Heart left ventricle (tissue), 16 donors: ENCODE results near the gene DGKZ. TPM values are rescaled to one million over a fixed set of nuclear protein-coding genes. Genes with fewer than 3 reads are reported as not detected.

Experiments used
- ATAC-seq, 4 donors: fragments of 200-7000 bp; cut with Tn5 transposase; one replicate each; pipeline ENCODE4 v1.9.1; 2020 to 2022; ENCODE audit warnings: moderate library complexity in 4 of 4, mild to moderate bottlenecking in 3 of 4, moderate number of reproducible peaks in 1 of 4
- DNase-seq, 5 donors: peaks; one replicate each; pipeline ENCODE4 v3.0.0-alpha.2; 2020
- H3K27ac ChIP-seq, 12 donors: fragments of 200-600 bp; sonication (generic) in 4 of 12; one replicate each; pipeline versions ENCODE4 v1.5.0 to v1.8.0; 2016 to 2022; ENCODE audit warnings: mild to moderate bottlenecking in 2 of 12
- H3K27me3 ChIP-seq, 9 donors: fragments of 200-600 bp; sonication (generic) in 2 of 9; one replicate each; pipeline versions ENCODE4 v1.5.1 to v1.8.0; 2016 to 2022; ENCODE audit warnings: mild to moderate bottlenecking in 3 of 9
- H3K36me3 ChIP-seq, 9 donors: fragments of 200-600 bp; sonication (generic) in 2 of 9; one replicate each; pipeline versions ENCODE4 v1.5.0 to v1.8.0; 2018 to 2022; ENCODE audit warnings: mild to moderate bottlenecking in 2 of 9
- H3K4me1 ChIP-seq, 12 donors: fragments of 200-600 bp; sonication (generic) in 4 of 12; one replicate each; pipeline versions ENCODE4 v1.5.0 to v1.8.0; 2016 to 2022; ENCODE audit warnings: mild to moderate bottlenecking in 3 of 12
- H3K4me3 ChIP-seq, 12 donors: fragments of 200-600 bp; sonication (generic) in 4 of 12; one replicate each; pipeline versions ENCODE4 v1.5.0 to v1.8.0; 2017 to 2022; ENCODE audit warnings: mild to moderate bottlenecking in 9 of 12, moderate library complexity in 4 of 12
- H3K9me3 ChIP-seq, 12 donors: fragments of 200-600 bp; sonication (generic) in 4 of 12; one replicate each; pipeline versions ENCODE4 v1.5.0 to v1.8.0; 2016 to 2022; ENCODE audit warnings: mild to moderate bottlenecking in 1 of 12
- POLR2A ChIP-seq, 2 donors: fragments of 450-650 bp; IDR thresholded peaks; one replicate each; pipeline ENCODE4 v1.6.1; 2017; ENCODE audit warnings: antibody characterized with exemption in 2 of 2, mild to moderate bottlenecking in 2 of 2, moderate library complexity in 2 of 2
- WGBS, 4 donors: extraction: QIAGEN DNeasy Blood & Tissue Kit in 2 of 4; methylation state at CpG; one replicate each; pipeline versions ENCODE4 v1.1.5 to v1.1.7; 2013 to 2018; 5-methylcytosine and 5-hydroxymethylcytosine counted together
- intact Hi-C, 10 donors: fragments of 100-400 bp; cut with DNase I; formaldehyde crosslinking; loops; one replicate each; pipeline versions ENCODE4 v1.11.1 to v1.14.2; 2022
- polyA plus RNA-seq, 2 donors: library from polyadenylated mRNA; stranded (reverse); fragments of 200-250 nt; gene quantifications; one replicate each; pipeline ENCODE4 v1.2.3, GENCODE V29; 2013
- total RNA-seq, 9 donors: library from RNA; depleted of rRNA in 2 of 9; stranded (reverse); fragments of >200 nt in 2 of 9; fragmentation: NEBNext Ultra II Directional in 3 of 9; extraction: Animal tissue kit (Norgen Biotek cat#: 25700) in 3 of 9; gene quantifications; one replicate each; pipeline versions ENCODE4 v1.1.0 to v1.2.4, GENCODE V29; 2016 to 2023
- TF ChIP-seq, protein P1 (sequence below), 12 donors: fragments of 200-600 bp; sonication (generic) in 4 of 12; IDR thresholded peaks; one replicate each; pipeline versions ENCODE4 v1.5.0 to v1.8.0; 2018 to 2022; ENCODE audit warnings: antibody characterized with exemption in 12 of 12, mild to moderate bottlenecking in 5 of 12
- donor health status: ischemic (EF 13 %, LVEDD 7.1; RV severe dilation, severe dysfunction).
- donor health status: healthy with polysubstance abuse.
- donor health status: DM: no; HTN: yes; CAD: no.
- donor health status: DM: no; HTN: no; CAD: no.
- donor health status: ischemic (EF 25% LVEDD 6.9; RV normal size, moderate dysfunction).
- donor health status: ischemic (EF 25% LVEDD 5.7; RV mildly dilated, moderate dysfunction).
- donor health status: healthy.
- donor health status: DM: yes; HTN: yes; CAD: no.
- donor health status: ischemic (EF 35%, LVEDD 5.7; RV mildly dilated, moderate dysfunction).
- donor health status: nonischemic (EF 11% LVEDD 7.7; RV severe dilation, severe dysfunction).
- donor health status: DM: yes; HTN: yes; CAD: no.
- donor health status: PGD.
- donor health status: ischemic (EF 29% LVEDD 5.4; RV normal size, mild dysfunction).
- donor health status: nonischemic (EF 23%, LVEDD 6.1; RV moderate dilation, normal function).

Gene DGKZ
- total and polyA plus RNA-seq, 11 donors, result 41.7 to 114 (median 59.5) TPM

DNA sequence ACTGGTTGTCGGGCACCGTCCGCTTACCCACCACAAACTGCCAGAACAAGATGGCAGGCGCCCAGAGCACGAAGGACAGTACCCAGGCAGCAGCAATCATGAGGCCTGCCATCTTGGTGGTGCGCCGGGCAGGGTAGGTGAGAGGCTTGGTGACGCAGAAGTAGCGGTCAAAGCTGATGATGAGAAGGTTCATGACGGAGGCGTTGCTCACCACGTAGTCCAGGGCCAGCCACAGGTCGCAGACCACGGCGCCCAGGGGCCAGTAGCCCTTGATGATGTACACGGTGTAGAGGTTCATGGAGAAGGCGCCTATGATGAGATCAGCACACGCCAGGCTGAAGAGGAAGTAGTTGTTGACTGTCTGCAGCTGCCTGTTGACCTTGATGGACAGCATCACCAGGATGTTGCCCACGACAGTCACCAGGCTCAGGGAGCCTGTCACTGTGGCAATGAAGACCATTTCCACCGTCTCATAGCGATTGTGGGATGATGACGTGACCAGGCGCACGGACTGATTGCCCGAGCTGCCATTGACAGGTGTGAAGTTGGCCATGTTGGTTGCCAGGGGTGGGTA, 38.8 kb downstream of the DGKZ start:
- Histone ChIP-seq H3K27ac (no peak overlapping the region), H3K4me1 (peaks cover 0 to 47% (median 26%) of the 10 kb centered on the region in 12 donors), H3K4me3 (no peak overlapping the region), H3K36me3 (no peaks in the 10 kb centered on the region), H3K27me3 (peaks cover 11 to 54% (median 18%) of the 10 kb centered on the region in 9 donors), H3K9me3 (no peaks in the 10 kb centered on the region)
- no peak for DNase-seq
- WGBS, 4 donors, result 92 to 98% (median 96%) methylated on average over 19 to 25 of the region's 25 CpGs
- no peak for TF ChIP-seq POLR2A (IDR thresholded peaks at IDR 0.05)
- TF ChIP-seq, protein P1, sequence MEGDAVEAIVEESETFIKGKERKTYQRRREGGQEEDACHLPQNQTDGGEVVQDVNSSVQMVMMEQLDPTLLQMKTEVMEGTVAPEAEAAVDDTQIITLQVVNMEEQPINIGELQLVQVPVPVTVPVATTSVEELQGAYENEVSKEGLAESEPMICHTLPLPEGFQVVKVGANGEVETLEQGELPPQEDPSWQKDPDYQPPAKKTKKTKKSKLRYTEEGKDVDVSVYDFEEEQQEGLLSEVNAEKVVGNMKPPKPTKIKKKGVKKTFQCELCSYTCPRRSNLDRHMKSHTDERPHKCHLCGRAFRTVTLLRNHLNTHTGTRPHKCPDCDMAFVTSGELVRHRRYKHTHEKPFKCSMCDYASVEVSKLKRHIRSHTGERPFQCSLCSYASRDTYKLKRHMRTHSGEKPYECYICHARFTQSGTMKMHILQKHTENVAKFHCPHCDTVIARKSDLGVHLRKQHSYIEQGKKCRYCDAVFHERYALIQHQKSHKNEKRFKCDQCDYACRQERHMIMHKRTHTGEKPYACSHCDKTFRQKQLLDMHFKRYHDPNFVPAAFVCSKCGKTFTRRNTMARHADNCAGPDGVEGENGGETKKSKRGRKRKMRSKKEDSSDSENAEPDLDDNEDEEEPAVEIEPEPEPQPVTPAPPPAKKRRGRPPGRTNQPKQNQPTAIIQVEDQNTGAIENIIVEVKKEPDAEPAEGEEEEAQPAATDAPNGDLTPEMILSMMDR (IDR thresholded peaks at IDR 0.05), result no peak
- intact Hi-C loops, result loop anchor here in 7 of 10 donors (5.0 to 10.0 kb wide), 4 partner anchors 141 to 231 kb away; partner anchors contain the start of genes ATG13 (in 4 of the 7) and HARBI1 (in 4 of the 7)
- no peak for ATAC-seq

DNA sequence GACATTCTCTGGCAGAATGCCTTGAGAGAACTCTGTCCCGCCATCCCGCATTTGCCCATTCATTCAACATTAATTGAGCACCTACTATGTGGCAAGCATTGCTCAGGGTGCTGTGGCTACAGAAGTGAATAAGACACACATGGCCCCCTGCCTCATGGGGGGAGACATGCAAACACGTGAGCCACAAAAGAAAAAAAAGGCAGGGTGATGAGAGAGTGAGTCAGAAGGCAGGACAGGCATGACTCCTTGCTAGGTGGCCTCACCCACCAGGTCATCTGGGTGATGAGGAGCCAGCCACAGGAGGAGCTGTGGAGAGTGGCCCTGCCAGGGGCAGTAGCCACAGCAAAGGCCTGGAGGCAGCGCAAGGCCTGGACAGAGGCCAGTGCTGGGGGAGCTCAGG, 39.4 kb downstream of the DGKZ start:
- DNase-seq, result no peak
- no peak for ATAC-seq
- no peaks in the 10 kb centered on the region for H3K9me3 ChIP-seq
- TF ChIP-seq POLR2A (IDR thresholded peaks at IDR 0.05), result no peak
- TF ChIP-seq, protein P1 (IDR thresholded peaks at IDR 0.05), result no peak
- H3K27me3 ChIP-seq, result peaks cover 11 to 58% (median 22%) of the 10 kb centered on the region in 9 donors
- H3K4me3 ChIP-seq, result no peak overlapping the region
- peaks cover 0 to 50% (median 26%) of the 10 kb centered on the region in 12 donors for H3K4me1 ChIP-seq
- H3K36me3 ChIP-seq, result no peaks in the 10 kb centered on the region
- intact Hi-C loops, result loop anchor here in 7 of 10 donors (5.0 to 10.0 kb wide), 4 partner anchors 141 to 231 kb away; partner anchors contain the start of genes ATG13 (in 4 of the 7) and HARBI1 (in 4 of the 7)
- WGBS, 4 donors, result 90 to 93% (median 92%) methylated on average over 4 of the region's 4 CpGs
- H3K27ac ChIP-seq, result no peak overlapping the region

DNA sequence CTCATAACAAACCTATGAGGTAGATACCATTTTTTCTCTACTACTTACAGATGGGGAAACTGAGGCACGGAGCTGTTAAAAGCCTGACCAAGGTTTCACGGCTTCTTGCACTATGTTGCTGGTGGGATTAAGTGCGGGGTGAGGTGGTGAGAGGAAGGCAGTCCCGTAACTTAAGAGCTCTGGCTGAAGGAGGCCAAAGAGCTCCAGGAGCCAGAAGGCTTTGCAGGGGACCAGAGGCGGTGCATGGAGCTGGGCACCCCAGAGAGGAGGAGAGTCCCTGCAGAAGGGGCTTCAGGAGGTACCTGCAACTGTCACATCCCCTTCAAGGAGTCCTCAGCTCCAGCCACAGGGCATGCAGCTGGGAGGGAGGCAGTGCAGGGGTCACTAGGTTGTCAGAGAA, 40.2 kb downstream of the DGKZ start:
- WGBS, 4 donors, result 79 to 82% (median 80%) methylated on average over 5 of the region's 5 CpGs
- Histone ChIP-seq H3K4me1 (peaks cover 0 to 49% (median 24%) of the 10 kb centered on the region in 12 donors), H3K36me3 (no peaks in the 10 kb centered on the region), H3K27ac (no peak overlapping the region), H3K9me3 (no peaks in the 10 kb centered on the region), H3K27me3 (peaks cover 11 to 58% (median 27%) of the 10 kb centered on the region in 9 donors), H3K4me3 (no peak overlapping the region)
- ATAC-seq (no peak), DNase-seq (no peak)
- intact Hi-C loops, result loop anchor here in 7 of 10 donors (5.0 to 10.0 kb wide), 4 partner anchors 140 to 230 kb away; partner anchors contain the start of genes ATG13 (in 4 of the 7) and HARBI1 (in 4 of the 7)
- no peak for TF ChIP-seq POLR2A (IDR thresholded peaks at IDR 0.05)
- TF ChIP-seq, protein P1 (IDR thresholded peaks at IDR 0.05), result no peak

DNA sequence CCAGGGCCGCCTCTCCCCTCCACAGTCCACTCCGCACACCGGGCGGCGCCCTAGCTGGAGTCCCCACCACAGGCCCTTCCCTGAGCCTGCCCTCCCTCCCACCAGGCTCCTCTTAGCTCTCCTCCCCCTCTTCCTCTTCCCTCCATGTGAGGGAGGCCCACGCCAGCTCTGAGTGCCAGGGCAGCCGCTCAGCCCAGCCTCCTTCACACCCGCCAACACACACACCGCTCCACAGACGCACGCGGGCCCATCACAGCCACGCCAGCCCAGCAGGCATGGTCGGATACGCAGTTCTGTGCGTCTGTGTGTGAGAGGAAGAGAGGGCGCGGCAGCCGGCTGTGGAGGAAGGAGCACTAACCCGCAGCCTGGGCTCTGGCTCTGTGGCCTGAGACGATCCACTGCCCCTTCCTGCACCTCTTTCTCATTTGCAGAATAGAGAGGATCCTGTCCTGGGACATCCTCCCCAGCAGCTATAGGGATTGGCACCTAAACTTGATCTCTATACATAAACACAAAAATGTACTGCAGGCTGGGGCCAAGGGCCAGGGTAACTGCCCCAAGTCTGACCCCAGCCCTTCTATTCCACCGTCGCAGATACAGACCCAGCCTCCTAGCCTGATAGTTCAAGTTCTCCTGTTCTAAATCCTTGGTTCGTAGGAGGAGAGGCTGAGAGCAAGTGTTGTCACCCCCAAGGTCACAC, 40.8 kb downstream of the DGKZ start:
- no peak for DNase-seq
- Histone ChIP-seq H3K27ac (no peak overlapping the region), H3K36me3 (no peaks in the 10 kb centered on the region), H3K4me1 (peaks cover 0 to 50% (median 26%) of the 10 kb centered on the region in 12 donors), H3K9me3 (no peaks in the 10 kb centered on the region), H3K27me3 (peaks cover 11 to 58% (median 27%) of the 10 kb centered on the region in 9 donors), H3K4me3 (no peak overlapping the region)
- WGBS, 4 donors, result 28 to 39% (median 34%) methylated on average over 21 to 24 of the region's 24 CpGs
- ATAC-seq, result no peak
- no peak for TF ChIP-seq POLR2A (IDR thresholded peaks at IDR 0.05)
- TF ChIP-seq, protein P1 (IDR thresholded peaks at IDR 0.05), result no peak
- intact Hi-C loops, result loop anchor here in 8 of 10 donors (2.0 to 10.0 kb wide), 6 partner anchors 139 to 229 kb away; partner anchors contain the start of genes ATG13 (in 4 of the 8) and HARBI1 (in 4 of the 8)
